SK-N-SH treated with all-trans-retinoic acid at 6 μM for 48 hours (cell line): Measurements from ENCODE around the gene UBASH3B.

Experiments
- ATAC-seq: fragments of 200-7000 bp; cut with Tn5 transposase; 3 replicates; pipeline ENCODE4 v1.9.1; 2020; ENCODE audit warnings: mild to moderate bottlenecking, moderate library complexity
- BACH2 ChIP-seq: fragments of 250-450 bp; sonication (Bioruptor Pico); IDR thresholded peaks from 2 replicates; pipeline ENCODE4 v1.9.0; 2021; ENCODE audit warnings: mild to moderate bottlenecking, borderline replicate concordance
- CREB5 ChIP-seq: fragments of 250-450 bp; sonication (Bioruptor Pico); IDR thresholded peaks from 2 replicates; pipeline ENCODE4 v1.5.1; 2020; ENCODE audit warnings: low read depth, mild to moderate bottlenecking, moderate library complexity
- CSDC2 ChIP-seq: fragments of 250-450 bp; sonication (Bioruptor Pico); IDR thresholded peaks from 2 replicates; pipeline ENCODE4 v1.5.0; 2020; ENCODE audit warnings: mild to moderate bottlenecking, moderate library complexity
- CSRNP3 ChIP-seq: fragments of 250-450 bp; sonication (Bioruptor Pico); IDR thresholded peaks from 2 replicates; pipeline ENCODE4 v1.5.1; 2021; ENCODE audit warnings: mild to moderate bottlenecking, moderate library complexity
- ESRRG ChIP-seq: fragments of 250-450 bp; sonication (Bioruptor Pico); IDR thresholded peaks from 2 replicates; pipeline ENCODE4 v1.6.1; 2021; ENCODE audit warnings: mild to moderate bottlenecking
- GLIS3 ChIP-seq: fragments of 250-450 bp; sonication (Bioruptor Pico); IDR thresholded peaks from 2 replicates; pipeline ENCODE4 v1.5.0; 2020; ENCODE audit warnings: mild to moderate bottlenecking, moderate library complexity
- ISL1 ChIP-seq: fragments of 250-450 bp; sonication (Bioruptor Pico); IDR thresholded peaks from 2 replicates; pipeline ENCODE4 v2.1.2; 2022; ENCODE audit warnings: mild to moderate bottlenecking, moderate library complexity
- OSR1 ChIP-seq: fragments of 250-450 bp; sonication (Bioruptor Pico); IDR thresholded peaks from 2 replicates; pipeline ENCODE4 v1.8.0; 2022; ENCODE audit warnings: moderate library complexity, mild to moderate bottlenecking, inconsistent platforms
- PATZ1 ChIP-seq: fragments of 250-450 bp; sonication (Bioruptor Pico); IDR thresholded peaks from 2 replicates; pipeline ENCODE4 v1.8.0; 2020; ENCODE audit warnings: mild to moderate bottlenecking, moderate library complexity, borderline replicate concordance
- POU6F1 ChIP-seq: fragments of 250-450 bp; sonication (Bioruptor Pico); IDR thresholded peaks from 2 replicates; pipeline ENCODE4 v1.8.0; 2021; ENCODE audit warnings: low read depth, mild to moderate bottlenecking, moderate library complexity, borderline replicate concordance
- PPARA ChIP-seq: fragments of 250-450 bp; sonication (Bioruptor Pico); IDR thresholded peaks from 2 replicates; pipeline ENCODE4 v1.5.0; 2020; ENCODE audit warnings: mild to moderate bottlenecking, borderline replicate concordance
- RARB ChIP-seq: fragments of 250-450 bp; sonication (Bioruptor Pico); IDR thresholded peaks from 2 replicates; pipeline ENCODE4 v1.8.0; 2021; ENCODE audit warnings: mild to moderate bottlenecking, moderate library complexity
- SNAI2 ChIP-seq: fragments of 250-450 bp; sonication (Bioruptor Pico); IDR thresholded peaks from 2 replicates; pipeline ENCODE4 v1.5.0; 2020; ENCODE audit warnings: mild to moderate bottlenecking, moderate library complexity
- TOX ChIP-seq: fragments of 250-450 bp; sonication (Bioruptor Pico); IDR thresholded peaks from 2 replicates; pipeline ENCODE4 v1.8.0; 2021; ENCODE audit warnings: mild to moderate bottlenecking, moderate library complexity, borderline replicate concordance
- TSHZ2 ChIP-seq: fragments of 250-450 bp; sonication (Bioruptor Pico); IDR thresholded peaks from 2 replicates; pipeline ENCODE4 v1.5.0; 2020; ENCODE audit warnings: mild to moderate bottlenecking, moderate library complexity
- ZC3H10 ChIP-seq: fragments of 250-450 bp; sonication (Bioruptor Pico); IDR thresholded peaks from 2 replicates; pipeline ENCODE4 v1.5.1; 2021; ENCODE audit warnings: mild to moderate bottlenecking, moderate library complexity
- ZFP3 ChIP-seq: fragments of 250-450 bp; sonication (Bioruptor Pico); IDR thresholded peaks from 2 replicates; pipeline ENCODE4 v1.5.0; 2020; ENCODE audit warnings: mild to moderate bottlenecking, moderate library complexity
- ZFP30 ChIP-seq: fragments of 450-650 bp; formaldehyde crosslinking; IDR thresholded peaks from 2 replicates; pipeline ENCODE4 v1.5.0; 2022; ENCODE audit warnings: mild to moderate bottlenecking, moderate library complexity
- ZNF565 ChIP-seq: fragments of 450-650 bp; formaldehyde crosslinking; conservative IDR thresholded peaks from 2 replicates; pipeline ENCODE4 v1.5.0; 2020; ENCODE audit warnings: low read depth, mild to moderate bottlenecking, moderate library complexity
- ZNF70 ChIP-seq: fragments of 450-650 bp; formaldehyde crosslinking; IDR thresholded peaks from 2 replicates; pipeline ENCODE4 v1.5.0; 2020; ENCODE audit warnings: mild to moderate bottlenecking, moderate library complexity
- ZNF8 ChIP-seq: fragments of 450-650 bp; formaldehyde crosslinking; IDR thresholded peaks from 2 replicates; pipeline ENCODE4 v1.5.0; 2020; ENCODE audit warnings: mild to moderate bottlenecking, moderate library complexity

Gene UBASH3B

GRCh38 chr11:122681070-122681469, 25.5 kb downstream of the UBASH3B start:
- ATAC-seq = no peak
- no peak for TF ChIP-seq ZNF70 (CRISPR knock-in tag)

GRCh38 chr11:122681735-122682134, 26.2 kb downstream of the UBASH3B start:
- TF ChIP-seq ZC3H10 (CRISPR knock-in tag) (no peak), CREB5 (no peak), OSR1 (CRISPR knock-in tag) (no peak), TSHZ2 (CRISPR knock-in tag) (no peak), BACH2 (CRISPR knock-in tag) (no peak), TOX (no peak)
- peak; percentile 56 for ATAC-seq

- no peak for ATAC-seq
- TF ChIP-seq PATZ1 (CRISPR knock-in tag) (no peak), ZC3H10 (CRISPR knock-in tag) (no peak), ESRRG (no peak), ZNF70 (CRISPR knock-in tag) (no peak)
- TF ChIP-seq, all 23 proteins: peak for 0
These were observed 26.9 kb downstream of the UBASH3B start for GRCh38 chr11:122682464-122682863.

GRCh38 chr11:122685041-122685440, 29.5 kb downstream of the UBASH3B start:
- TF ChIP-seq SNAI2 (CRISPR knock-in tag) = no peak
- no peak for TF ChIP-seq ZFP30
- no peak for TF ChIP-seq ZNF8 (CRISPR knock-in tag)
- TF ChIP-seq POU6F1 = no peak
- no peak for TF ChIP-seq CSRNP3 (CRISPR knock-in tag)
- no peak for TF ChIP-seq TOX
- no peak for TF ChIP-seq ZNF565 (CRISPR knock-in tag)
- no peak for TF ChIP-seq GLIS3 (CRISPR knock-in tag)
- no peak for TF ChIP-seq RARB
- TF ChIP-seq ISL1 (CRISPR knock-in tag) = no peak
- no peak for TF ChIP-seq ESRRG
- no peak for TF ChIP-seq ZNF70 (CRISPR knock-in tag)
- TF ChIP-seq TSHZ2 (CRISPR knock-in tag) = no peak
- no peak for TF ChIP-seq PPARA (CRISPR knock-in tag)
- TF ChIP-seq ZC3H10 (CRISPR knock-in tag) = no peak
- TF ChIP-seq CREB5 = no peak
- no peak for TF ChIP-seq PATZ1 (CRISPR knock-in tag)
- TF ChIP-seq ZFP3 (CRISPR knock-in tag) = no peak
- no peak for TF ChIP-seq CSDC2
- no peak for ATAC-seq
